Psoas muscle (tissue), 8 donors: ENCODE results near the gene RAD54L. TPM values are rescaled to one million over a fixed set of nuclear protein-coding genes. Genes with fewer than 3 reads are reported as not detected.

ENCODE experiments used
- ATAC-seq, 4 donors: fragments of 200-7000 bp; cut with Tn5 transposase; one replicate each; pipeline ENCODE4 v1.9.1; 2020; ENCODE audit warnings: moderate library complexity in 3 of 4, mild to moderate bottlenecking in 2 of 4
- DNase-seq, 2 donors: peaks; one replicate each; pipeline ENCODE4 v3.0.0-alpha.2; 2020
- H3K27ac ChIP-seq: fragments of 200-600 bp; one replicate; pipeline ENCODE4 v1.8.0; 2022
- H3K27me3 ChIP-seq, 3 donors: fragments of 200-600 bp in 1 of 3; one replicate each; pipeline versions ENCODE4 v1.6.1 to v1.8.0; 2013 to 2022; ENCODE audit warnings: low read length in 2 of 3, mild to moderate bottlenecking in 2 of 3, moderate library complexity in 1 of 3; ENCODE audit not compliant: insufficient read depth in 3 of 3
- H3K36me3 ChIP-seq, 2 donors: fragments of 200-600 bp in 1 of 2; one replicate each; pipeline versions ENCODE4 v1.6.1 to v1.8.0; 2013 to 2022; ENCODE audit warnings: low read depth in 1 of 2, mild to moderate bottlenecking in 1 of 2, moderate library complexity in 1 of 2; ENCODE audit not compliant: insufficient read depth in 1 of 2
- H3K4me1 ChIP-seq: fragments of 200-600 bp; one replicate; pipeline ENCODE4 v1.8.0; 2022
- H3K4me3 ChIP-seq: fragments of 200-600 bp; one replicate; pipeline ENCODE4 v1.8.0; 2022; ENCODE audit warnings: mild to moderate bottlenecking
- H3K9me3 ChIP-seq: fragments of 200-600 bp; one replicate; pipeline ENCODE4 v1.8.0; 2022
- CTCF ChIP-seq: fragments of 200-600 bp; IDR thresholded peaks from one replicate; pipeline ENCODE4 v1.8.0; 2022; ENCODE audit warnings: antibody characterized with exemption
- WGBS, 3 donors: extraction: QIAGEN DNeasy Blood & Tissue Kit; methylation state at CpG; one replicate each; pipeline versions ENCODE4 v1.1.6 to v1.1.7; 2013; 5-methylcytosine and 5-hydroxymethylcytosine counted together
- intact Hi-C, 2 donors: fragments of 100-400 bp; cut with DNase I; formaldehyde crosslinking; loops; one replicate each; pipeline versions ENCODE4 v1.11.0 to v1.14.2; 2022
- polyA plus RNA-seq, 3 donors: library from polyadenylated mRNA; stranded (reverse); fragments of 200-250 nt; gene quantifications; one replicate each; pipeline ENCODE4 v1.2.3, GENCODE V29; 2013
- total RNA-seq, 4 donors: library from RNA; stranded (reverse); fragmentation: NEBNext Ultra II Directional in 2 of 4; extraction: Animal tissue kit (Norgen Biotek cat#: 25700) in 2 of 4; gene quantifications; one replicate each; pipeline versions ENCODE4 v1.2.1 to v1.2.4, GENCODE V29; 2021 to 2023
- donor health status: healthy with polysubstance abuse.
- donor health status: DM: no; HTN: no; CAD: no; lungs with moderate emphysema.
- donor health status: Bipolar disorder and iron deficiency.
- donor health status: healthy.
- donor health status: DM: yes; HTN: yes; CAD: no.
- donor health status: DM: no; HTN: no; CAD: no.
- donor health status: DM: no; HTN: no; CAD: no.
- donor health status: DM: yes; HTN: yes; CAD: no.

RAD54L gene
- total and polyA plus RNA-seq, 7 donors, result 0.08 to 0.25 (median 0.22) TPM; not detected in 4

DNA sequence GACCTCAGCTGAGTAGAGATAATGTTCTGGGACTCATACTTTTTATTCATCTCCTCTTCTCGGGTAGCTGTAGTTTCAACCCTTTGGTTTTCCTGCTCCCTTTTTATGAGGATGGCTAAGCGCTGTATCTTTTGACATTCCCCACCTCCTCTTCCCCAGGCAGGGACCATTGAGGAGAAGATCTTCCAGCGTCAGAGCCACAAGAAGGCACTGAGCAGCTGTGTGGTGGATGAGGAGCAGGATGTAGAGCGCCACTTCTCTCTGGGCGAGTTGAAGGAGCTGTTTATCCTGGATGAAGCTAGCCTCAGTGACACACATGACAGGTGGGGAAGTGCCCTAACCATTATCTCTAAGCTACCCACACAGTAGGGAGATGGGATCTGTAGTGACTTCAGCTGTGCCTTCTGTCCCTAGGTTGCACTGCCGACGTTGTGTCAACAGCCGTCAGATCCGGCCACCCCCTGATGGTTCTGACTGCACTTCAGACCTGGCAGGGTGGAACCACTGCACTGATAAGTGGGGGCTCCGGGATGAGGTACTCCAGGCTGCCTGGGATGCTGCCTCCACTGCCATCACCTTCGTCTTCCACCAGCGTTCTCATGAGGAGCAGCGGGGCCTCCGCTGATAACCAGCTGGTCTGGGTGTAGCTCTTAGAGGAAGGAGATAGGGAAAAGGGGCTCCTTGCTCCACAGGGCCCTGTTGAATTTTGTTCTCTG lies 30.3 kb downstream of the RAD54L start:
- no peaks in the 10 kb centered on the region for H3K9me3 ChIP-seq
- H3K4me3 ChIP-seq, result no peak overlapping the region
- H3K4me1 ChIP-seq, result peaks cover 9% of the 10 kb centered on the region
- no peak for TF ChIP-seq CTCF
- WGBS, 3 donors, result 85 to 88% (median 87%) methylated on average over 14 of the region's 14 CpGs
- ATAC-seq (no peak), DNase-seq (no peak)
- no peak overlapping the region for H3K27ac ChIP-seq
- no peaks in the 10 kb centered on the region for H3K27me3 ChIP-seq
- intact Hi-C loops, result no loop called here
- peaks cover 5 to 58% of the 10 kb centered on the region in 2 donors for H3K36me3 ChIP-seq

- Histone ChIP-seq H3K4me1 (peaks cover 19% of the 10 kb centered on the region), H3K27me3 (no peaks in the 10 kb centered on the region), H3K4me3 (no peak overlapping the region), H3K9me3 (no peaks in the 10 kb centered on the region), H3K27ac (no peak overlapping the region), H3K36me3 (peaks cover 5 to 63% of the 10 kb centered on the region in 2 donors)
- no peak for TF ChIP-seq CTCF
- WGBS, 3 donors, result 61 to 83% (median 79%) methylated on average over 12 of the region's 12 CpGs
- ATAC-seq (peak in 2 of 4 donors; percentile 54 to 57), DNase-seq (peak; percentile 52 to 61)
- intact Hi-C loops, result no loop called here
Measured at GRCh38 chr1:46278807-46279206, 31.2 kb downstream of the RAD54L start.

DNA sequence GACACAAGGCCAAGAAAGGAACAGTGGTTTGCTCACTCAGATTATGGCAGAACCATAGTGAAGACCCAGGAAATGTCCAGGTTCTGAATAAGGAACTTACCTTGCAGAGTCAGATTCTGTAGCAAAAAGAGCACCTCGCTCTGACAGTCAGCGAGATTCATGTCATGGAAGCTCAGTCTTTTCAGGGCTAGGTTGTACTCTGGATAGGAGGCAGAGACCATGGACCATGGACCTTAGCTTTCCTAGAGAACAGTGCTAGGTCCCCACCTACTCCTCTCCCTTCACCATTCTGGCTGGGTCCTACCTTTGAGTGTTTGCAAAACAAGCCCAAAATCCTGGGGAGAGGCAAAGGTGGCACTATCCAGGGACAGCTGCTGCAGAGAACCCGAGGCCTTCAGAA lies 32.5 kb downstream of the RAD54L start:
- Histone ChIP-seq H3K4me3 (no peak overlapping the region), H3K4me1 (peaks cover 31% of the 10 kb centered on the region), H3K27me3 (no peaks in the 10 kb centered on the region), H3K9me3 (no peaks in the 10 kb centered on the region), H3K27ac (no peak overlapping the region), H3K36me3 (peaks cover 11 to 75% of the 10 kb centered on the region in 2 donors)
- DNase-seq (no peak), ATAC-seq (no peak)
- intact Hi-C loops, result no loop called here
- 82 to 90% (median 82%) methylated on average over 3 of the region's 3 CpGs for WGBS, 3 donors
- TF ChIP-seq CTCF, result no peak

DNA sequence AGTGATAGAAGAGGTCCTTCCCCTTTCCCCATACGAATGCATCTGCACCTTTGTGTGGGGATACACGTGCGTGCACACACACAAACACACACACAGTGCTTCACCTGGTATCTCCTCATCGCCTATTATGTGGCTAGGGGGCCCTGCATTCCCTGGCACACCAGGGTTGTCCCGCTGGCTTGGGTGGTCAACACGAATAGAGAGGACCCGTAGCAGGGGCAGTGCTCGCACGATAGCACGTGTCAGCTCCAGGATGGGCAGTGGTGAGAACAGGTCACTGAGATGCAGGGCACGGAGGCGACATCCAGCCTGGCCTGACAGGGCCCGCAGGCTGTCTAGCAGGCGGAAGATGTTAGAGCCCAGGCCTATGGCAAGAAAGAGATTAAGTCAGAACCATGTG lies 33.5 kb downstream of the RAD54L start:
- H3K36me3 ChIP-seq, result peaks cover 11 to 85% of the 10 kb centered on the region in 2 donors
- H3K9me3 ChIP-seq, result no peaks in the 10 kb centered on the region
- no peaks in the 10 kb centered on the region for H3K27me3 ChIP-seq
- ATAC-seq (no peak), DNase-seq (no peak)
- peaks cover 40% of the 10 kb centered on the region for H3K4me1 ChIP-seq
- WGBS, 3 donors, result 91 to 97% (median 92%) methylated on average over 14 of the region's 14 CpGs
- no peak for TF ChIP-seq CTCF
- no peak overlapping the region for H3K27ac ChIP-seq
- intact Hi-C loops, result no loop called here
- H3K4me3 ChIP-seq, result no peak overlapping the region

DNA sequence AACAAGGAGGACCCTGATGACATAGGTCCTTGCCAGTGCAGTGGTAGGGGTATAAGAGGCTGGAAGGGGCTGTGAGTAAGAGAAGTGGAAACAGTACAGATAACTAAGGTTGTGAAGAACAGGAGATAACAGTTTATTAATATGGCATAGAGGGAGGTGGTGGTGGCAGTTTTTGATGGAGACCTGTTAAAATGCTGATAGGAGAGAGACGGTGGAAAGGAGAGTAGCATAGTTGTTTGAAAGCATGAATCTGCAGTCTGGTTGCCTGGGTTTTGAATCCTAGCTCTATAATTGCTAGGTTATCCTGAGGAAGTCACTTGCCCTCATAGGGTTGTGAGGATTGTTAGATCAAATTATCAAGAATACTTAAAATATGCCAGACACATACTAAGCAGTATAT lies 36.5 kb downstream of the RAD54L start:
- no peak for TF ChIP-seq CTCF
- H3K9me3 ChIP-seq, result no peaks in the 10 kb centered on the region
- DNase-seq, result no peak
- 87 to 97% (median 94%) methylated on average over 1 of the region's 1 CpG for WGBS, 3 donors
- no peaks in the 10 kb centered on the region for H3K27me3 ChIP-seq
- ATAC-seq, result no peak
- peaks cover 53% of the 10 kb centered on the region for H3K4me1 ChIP-seq
- peaks cover 14 to 80% of the 10 kb centered on the region in 2 donors for H3K36me3 ChIP-seq
- intact Hi-C loops, result no loop called here
- H3K27ac ChIP-seq, result peak overlapping the region; percentile 89
- no peak overlapping the region for H3K4me3 ChIP-seq
